GM12875 (cell line): ENCODE measurements around the gene SLC12A7.
"Not testable (repeated sequence)": the region's sequence is repeated elsewhere in the genome, so short reads cannot be mapped to it uniquely, and the experiment has no call there.

Source experiments
- H3K4me3 ChIP-seq: one replicate; pipeline ENCODE4 v1.5.1; 2011; ENCODE audit warnings: low read depth, low read length, control low read depth
- TF ChIP-seq, protein P1 (sequence below): IDR thresholded peaks from 2 replicates; pipeline ENCODE4 v1.5.1; 2011; ENCODE audit warnings: low read depth, mild to moderate bottlenecking, control low read depth, inconsistent platforms, low read length, moderate library complexity, borderline replicate concordance; ENCODE audit not compliant: insufficient read depth

SLC12A7 gene

DNA sequence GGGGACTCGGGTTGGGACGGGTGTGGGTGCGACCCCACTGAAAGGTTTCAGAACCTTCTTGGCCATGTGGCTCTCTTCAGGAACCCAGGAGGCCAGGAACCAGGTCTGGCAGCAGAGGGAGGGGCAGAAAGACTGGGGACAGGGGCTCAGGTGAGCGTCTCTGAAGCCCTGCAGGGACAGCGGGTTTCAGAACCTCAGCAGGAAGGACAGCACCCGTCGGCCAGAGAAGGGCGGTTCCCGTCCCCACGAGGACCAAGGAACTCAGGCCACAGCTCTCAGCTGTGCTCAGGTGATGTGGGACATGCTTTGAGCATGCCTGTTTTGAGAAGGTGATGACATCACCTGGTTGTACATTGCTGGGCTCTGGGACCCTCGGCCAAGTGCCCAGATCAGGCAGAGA is 25.7 kb downstream of the SLC12A7 start:
- H3K4me3 ChIP-seq, result no peak overlapping the region
- TF ChIP-seq, protein P1, sequence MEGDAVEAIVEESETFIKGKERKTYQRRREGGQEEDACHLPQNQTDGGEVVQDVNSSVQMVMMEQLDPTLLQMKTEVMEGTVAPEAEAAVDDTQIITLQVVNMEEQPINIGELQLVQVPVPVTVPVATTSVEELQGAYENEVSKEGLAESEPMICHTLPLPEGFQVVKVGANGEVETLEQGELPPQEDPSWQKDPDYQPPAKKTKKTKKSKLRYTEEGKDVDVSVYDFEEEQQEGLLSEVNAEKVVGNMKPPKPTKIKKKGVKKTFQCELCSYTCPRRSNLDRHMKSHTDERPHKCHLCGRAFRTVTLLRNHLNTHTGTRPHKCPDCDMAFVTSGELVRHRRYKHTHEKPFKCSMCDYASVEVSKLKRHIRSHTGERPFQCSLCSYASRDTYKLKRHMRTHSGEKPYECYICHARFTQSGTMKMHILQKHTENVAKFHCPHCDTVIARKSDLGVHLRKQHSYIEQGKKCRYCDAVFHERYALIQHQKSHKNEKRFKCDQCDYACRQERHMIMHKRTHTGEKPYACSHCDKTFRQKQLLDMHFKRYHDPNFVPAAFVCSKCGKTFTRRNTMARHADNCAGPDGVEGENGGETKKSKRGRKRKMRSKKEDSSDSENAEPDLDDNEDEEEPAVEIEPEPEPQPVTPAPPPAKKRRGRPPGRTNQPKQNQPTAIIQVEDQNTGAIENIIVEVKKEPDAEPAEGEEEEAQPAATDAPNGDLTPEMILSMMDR, result no peak

- no peak overlapping the region for H3K4me3 ChIP-seq
- TF ChIP-seq, protein P1, result no peak
These were observed 26.5 kb downstream of the SLC12A7 start for GRCh38 chr5:1085391-1085790.

DNA sequence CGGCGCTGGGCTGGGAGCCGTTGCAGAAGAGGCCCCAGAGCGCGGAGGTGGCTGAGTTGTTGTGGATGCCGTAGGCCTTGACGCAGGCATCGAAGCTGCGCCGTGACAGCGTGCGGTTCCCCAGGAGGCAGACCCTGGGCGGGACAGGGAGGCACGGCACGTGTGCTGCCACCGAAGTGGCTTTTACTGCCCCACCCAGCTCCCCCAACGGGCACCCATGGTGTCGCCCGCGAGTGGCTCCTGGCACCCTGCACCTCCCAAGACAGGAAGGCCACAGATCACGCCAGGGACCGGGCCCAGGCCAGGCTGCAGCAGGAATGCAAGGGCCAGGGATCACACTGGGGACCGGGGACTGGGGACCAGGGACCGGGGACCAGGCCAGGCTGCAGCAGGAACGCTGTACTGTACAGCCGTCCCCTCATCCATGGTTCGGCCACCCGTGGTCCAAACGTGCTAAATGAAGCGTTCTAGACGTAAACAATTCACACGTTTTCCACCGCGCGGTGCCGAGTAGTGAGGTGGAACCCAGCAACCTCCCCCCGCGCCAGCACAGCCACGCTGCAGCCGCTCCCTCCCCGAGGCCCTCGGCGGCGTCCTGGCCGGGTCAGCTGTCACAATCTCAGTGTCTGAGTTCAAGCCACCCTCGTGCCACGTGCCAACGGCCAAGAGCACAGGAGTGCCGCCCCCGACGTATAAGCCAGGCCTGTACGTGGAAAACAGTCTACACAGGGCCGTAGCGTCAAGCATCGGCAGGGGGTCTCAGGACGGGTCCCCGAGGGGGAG is 27.8 kb downstream of the SLC12A7 start:
- no peak overlapping the region for H3K4me3 ChIP-seq
- TF ChIP-seq, protein P1, result no peak

DNA sequence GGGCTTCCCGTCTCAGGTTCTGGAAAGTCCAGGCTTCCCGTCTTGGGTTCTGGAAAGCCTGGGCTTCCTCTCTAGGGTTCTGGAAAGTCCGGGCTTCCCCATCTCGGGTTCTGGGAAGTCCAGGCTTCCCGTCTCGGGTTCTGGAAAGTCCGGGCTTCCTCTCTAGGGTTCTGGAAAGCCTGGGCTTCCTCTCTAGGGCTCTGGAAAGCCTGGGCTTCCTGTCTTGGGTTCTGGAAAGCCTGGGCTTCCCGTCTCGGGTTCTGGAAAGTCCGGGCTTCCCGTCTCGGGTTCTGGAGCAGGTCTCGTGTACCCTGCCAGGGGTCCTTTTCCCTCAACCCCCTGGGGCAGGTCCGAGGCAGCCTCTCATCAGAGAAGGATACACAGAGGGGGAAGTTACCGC is 28.8 kb downstream of the SLC12A7 start:
- H3K4me3 ChIP-seq, result not testable (repeated sequence)

GRCh38 chr5:1081519-1081918 is 30.3 kb downstream of the SLC12A7 start:
- no peak overlapping the region for H3K4me3 ChIP-seq
- TF ChIP-seq, protein P1, result no peak

DNA sequence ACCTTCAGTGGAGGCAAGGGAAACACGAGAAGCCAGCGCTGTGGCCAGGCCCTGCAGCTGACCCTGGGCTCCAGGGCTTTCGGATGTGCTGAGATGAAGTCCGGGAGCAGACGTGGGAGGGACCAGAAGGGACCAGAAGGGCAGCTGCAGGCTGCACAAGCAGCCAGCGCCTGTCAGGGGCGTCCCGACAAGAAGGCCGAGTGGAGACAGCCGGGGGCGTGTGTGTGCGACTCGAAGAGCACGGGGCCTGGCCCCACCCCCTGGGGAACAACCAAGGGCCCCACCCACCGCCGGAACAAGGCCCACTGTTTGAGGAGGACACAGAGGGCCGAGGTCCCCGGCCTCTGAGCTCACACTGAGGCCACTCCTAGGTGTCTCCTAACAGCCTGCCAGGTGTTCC is 31.4 kb downstream of the SLC12A7 start:
- no peak overlapping the region for H3K4me3 ChIP-seq
- TF ChIP-seq, protein P1, result no peak

GRCh38 chr5:1079961-1080360 is 31.9 kb downstream of the SLC12A7 start:
- TF ChIP-seq, protein P1, result no peak
- H3K4me3 ChIP-seq, result no peak overlapping the region
